Hippocampal formation (tissue), 2 donors: ENCODE measurements around the gene FADS3.
A peak's percentile ranks its signal among the peaks of the same experiment; 100 is the strongest.

Source experiments
- DNase-seq, 2 donors: peaks; one replicate each; lab custom pipeline; 2025; lab: John Stamatoyannopoulos, UW

The FADS3 gene

DNA sequence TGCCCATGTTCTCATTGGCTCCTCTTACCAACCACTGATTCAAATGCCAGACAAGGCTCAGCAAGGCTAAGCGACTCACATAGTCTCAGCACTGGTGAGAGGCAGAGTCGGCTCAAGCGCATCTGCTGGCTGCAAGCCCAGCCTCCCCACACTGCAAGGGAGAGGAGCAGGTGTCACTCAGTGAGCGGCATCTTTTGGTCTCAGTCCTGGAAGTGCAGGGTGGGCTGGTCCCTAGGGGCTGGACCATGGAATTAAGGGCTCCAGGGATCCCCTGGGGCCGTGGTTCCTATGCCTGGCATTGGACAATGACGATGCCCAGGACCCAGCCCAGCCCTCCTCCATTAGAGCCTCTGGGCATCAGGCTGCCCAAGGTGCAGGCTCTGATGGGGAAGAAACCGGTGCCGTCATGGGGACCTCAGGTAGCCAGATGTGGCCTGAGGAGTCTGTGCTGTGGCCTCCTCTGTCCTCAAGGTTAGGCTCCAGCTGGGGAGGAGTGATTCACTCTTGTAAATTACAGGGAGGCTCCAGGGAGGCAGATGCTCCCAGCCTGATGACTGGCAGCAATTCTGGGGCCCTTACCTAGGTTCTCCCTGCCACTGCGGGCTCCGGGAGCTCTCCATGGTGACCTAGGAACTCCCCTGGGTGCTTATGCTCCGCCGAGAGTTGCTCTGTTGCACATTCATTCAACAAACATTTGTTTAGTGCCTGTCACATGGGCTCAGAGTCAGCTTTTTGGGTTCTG is 35.2 kb downstream of the FADS3 start:
- no peak for DNase-seq

- no peak for DNase-seq
These were observed 36.2 kb downstream of the FADS3 start for GRCh38 chr11:61854966-61855714.

DNA sequence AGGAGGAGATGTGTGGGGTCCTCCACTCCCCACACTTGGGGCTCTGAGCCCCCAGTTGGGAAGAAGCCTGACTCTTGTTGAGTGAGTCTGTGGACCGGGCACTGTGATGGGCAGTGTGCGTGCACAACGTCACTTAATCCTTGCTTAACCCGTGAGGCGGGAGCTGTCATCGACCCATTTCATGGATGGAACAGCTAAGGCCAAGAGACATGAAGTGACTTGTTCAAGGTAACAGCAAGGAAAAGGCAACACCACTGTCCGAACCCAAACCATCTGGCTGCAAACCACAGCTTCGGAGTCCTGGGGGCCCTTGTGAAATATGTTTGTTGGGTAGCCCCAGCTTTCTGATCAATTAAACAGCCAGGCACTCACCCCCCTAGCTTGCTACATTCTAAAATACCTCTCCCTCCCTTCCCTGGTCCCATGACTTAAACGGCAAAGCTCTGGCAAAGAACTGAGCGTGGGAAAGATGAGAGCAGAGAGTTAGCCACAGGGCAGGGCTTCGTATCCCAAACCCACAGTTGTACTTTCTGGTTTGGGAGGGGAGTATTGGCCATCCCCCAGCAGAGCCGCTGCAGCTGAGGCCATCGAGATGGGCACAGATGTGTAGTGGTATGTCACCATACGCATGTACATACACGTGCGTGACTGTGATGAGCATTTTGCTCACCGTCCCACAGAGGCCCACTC is 37.0 kb downstream of the FADS3 start:
- DNase-seq, result no peak

DNA sequence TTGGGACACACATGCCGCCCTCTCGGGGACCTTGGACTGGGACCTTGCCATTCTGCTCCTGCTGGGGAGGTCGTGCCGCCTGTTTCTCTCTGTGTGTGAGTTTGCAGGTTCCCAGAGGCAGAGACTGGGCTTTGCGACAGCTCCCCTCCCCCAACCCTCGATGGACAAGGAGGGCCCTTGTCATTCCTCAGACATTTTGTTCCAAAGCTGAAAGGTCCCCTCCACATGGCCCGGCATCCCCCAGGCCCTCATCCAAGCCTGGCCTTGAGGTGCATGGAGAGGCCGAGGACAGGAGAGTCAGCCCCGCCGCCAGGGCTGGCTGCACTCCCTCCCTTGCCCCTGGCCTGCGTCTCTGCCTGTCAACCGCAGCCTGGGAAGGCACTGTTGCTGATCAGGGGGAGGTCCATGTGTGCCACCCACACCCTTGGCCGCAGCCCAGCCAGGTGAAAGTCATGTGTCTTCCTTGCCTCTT is 37.6 kb downstream of the FADS3 start:
- peak; percentile 49 to 54 for DNase-seq

- no peak for DNase-seq
These were observed 39.4 kb downstream of the FADS3 start for GRCh38 chr11:61851900-61852295.

DNA sequence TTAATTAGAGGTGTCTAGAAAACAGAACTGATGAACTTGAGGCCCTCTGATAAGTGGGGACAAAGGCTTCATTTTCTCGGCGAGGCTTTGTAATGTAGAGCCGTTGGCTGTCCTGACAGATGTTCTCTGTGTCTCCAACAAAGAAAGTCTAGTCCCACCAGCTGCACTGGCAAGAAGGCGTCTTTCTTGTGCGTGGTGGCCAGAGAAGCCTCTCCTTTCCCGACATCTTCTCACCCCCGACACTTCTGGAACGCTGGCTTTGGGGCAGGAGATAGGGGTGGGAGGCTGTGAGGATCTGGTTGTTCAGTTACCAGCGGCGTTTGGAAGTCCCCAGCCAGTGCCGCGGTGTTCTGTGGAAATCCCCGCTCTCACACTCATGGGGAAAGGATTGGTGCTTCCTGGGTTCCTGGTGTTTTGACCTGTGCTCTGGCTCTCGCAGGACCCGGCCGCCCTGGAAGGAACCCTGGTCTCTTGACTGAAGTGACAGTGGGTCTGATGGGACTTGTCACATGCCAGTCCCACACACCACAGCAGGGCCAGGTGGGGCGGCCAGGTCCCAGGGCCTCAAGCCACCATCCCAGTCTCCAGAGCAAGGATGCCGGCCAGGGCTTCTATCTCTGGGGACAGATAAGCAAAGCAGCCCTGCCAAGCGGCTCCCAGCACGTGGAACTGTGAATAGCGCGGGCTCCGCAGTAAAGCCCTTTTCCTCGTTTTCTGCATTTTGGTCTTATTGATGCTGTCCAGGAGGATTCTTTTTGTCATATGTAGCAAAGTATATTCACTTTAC is 40.0 kb downstream of the FADS3 start:
- peak; percentile 48 to 70 for DNase-seq

GRCh38 chr11:61850687-61851086 is 40.7 kb downstream of the FADS3 start:
- DNase-seq, result peak; percentile 48 to 70

- DNase-seq, result no peak
These were observed 42.7 kb downstream of the FADS3 start for GRCh38 chr11:61848631-61849030.

DNA sequence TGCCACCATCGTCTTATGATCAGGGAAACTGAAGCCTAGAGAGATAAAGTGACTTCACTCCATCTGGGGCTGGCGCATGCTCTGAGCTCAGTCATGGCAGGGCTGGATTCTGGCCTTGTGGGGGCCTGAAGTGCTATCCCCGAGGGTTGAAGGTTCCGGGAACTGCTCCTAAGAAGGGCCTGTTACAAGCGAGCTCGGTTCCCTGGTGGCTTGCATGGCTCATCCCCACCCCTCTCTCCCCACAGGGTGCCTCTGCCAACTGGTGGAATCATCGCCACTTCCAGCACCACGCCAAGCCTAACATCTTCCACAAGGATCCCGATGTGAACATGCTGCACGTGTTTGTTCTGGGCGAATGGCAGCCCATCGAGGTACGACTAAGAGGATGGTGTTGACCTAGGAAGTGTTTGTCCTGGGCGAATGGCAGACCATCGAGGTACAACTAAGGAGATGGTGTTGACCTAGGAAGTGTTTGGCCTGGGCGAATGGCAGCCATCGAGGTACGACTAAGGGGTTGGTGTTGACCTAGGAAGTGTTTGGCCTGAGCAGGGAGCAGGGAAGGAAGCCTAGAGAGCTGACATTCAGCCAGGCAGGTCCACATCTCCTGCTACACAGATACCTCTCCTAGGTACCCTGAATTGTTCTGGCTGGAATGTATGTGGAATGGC is 43.3 kb downstream of the FADS3 start:
- DNase-seq, result no peak

DNA sequence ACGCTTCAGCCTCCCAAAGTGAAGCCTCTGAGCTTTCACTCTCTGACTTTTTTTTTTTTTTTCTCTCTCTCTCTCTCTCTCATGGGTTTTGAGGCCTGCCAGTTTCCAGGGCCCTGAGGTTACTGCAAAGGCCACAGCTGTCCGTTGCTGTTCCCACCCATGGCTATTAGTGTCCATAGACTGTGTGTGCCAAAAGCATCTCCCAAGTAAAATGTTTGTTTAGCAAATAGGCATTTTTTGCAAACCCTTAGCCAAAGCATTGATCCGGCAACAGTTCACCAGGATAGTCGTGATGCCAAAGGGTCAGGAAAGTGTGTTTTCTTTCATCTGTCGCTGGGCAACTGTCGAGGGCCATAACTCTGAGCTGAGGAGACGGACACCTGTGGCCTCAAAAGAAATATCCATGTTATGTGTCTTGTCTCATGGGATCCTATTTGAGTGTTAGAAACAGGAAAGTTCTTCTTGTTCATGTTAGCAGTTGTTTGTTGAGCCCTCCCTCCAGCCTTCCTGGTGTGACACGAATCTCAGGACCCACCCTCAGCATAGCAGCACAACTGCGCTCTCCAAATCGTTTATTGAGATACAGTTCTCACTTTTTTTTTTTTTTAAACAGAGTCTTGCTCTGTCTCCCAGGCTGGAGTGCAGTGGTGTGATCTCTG is 44.9 kb downstream of the FADS3 start:
- DNase-seq, result no peak

- DNase-seq, result no peak
These were observed 46.3 kb downstream of the FADS3 start for GRCh38 chr11:61844909-61845565.

GRCh38 chr11:61842528-61842820 is 48.9 kb downstream of the FADS3 start:
- DNase-seq, result no peak

DNA sequence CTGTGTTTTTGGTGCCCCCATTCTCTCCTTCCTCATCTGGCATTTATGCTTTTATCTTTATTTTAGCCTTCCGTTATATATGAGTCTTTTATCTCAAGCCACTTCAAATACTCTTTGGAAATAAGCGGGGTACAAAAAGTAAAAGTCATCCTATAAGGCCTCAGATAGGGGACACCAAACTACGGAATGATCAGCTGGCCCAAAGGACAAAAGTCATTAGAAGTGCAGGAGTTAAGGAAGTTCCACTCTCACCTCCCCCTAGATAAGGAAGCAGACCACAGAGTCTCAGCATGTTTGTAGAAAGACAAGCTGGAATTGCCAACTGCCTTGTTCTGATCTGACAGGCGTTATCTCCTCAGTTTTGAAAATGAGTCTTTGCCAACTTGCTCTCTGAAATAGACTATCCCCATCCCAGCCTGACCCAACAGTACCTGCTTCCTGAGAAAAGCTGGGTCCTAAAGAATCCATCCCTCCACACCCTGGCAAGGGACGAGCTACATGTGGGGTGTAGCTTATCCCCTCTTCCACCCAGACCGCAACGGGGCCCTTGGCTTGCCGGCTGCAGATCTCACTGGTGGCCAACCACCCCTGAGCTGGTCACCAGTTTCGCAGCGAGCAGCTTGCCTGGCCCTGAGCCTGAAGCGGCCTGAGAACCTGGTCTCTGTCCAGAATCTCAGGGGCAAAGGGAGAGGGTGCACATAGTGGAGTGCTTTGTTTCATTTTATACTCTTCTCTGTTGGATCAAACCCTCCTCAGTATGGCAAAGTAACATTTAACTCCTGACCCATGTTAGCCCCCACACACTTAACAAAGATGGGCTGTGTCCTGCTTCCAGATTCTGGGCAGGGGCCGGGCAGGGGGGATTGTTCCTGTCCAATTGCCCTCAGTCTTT is 49.5 kb downstream of the FADS3 start:
- DNase-seq, result peak in 1 of 2 donors; percentile 29

GRCh38 chr11:61840371-61840770 is 51.0 kb downstream of the FADS3 start:
- DNase-seq, result no peak

- no peak for DNase-seq
These were observed 51.6 kb downstream of the FADS3 start for GRCh38 chr11:61839742-61840141.

DNA sequence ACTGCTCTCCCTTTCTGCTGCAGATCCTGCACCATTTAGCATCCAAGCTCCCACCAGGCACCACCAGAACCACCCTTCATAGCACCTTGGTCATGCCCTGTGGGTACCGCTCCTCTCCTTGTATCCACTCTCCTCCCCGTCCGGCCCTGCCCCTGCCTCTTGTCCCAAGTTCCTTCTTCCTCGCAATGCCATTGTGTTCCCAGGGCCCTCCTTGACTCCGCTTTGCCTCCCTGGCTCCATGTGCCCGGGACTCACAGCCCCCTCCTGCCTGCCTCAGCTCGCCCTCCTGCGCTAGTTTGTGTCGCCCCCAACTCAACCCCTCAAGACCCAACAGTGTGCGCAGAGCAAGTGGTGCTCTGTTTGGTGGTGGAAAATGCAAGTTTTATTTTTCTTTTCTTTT is 52.4 kb downstream of the FADS3 start:
- DNase-seq, result no peak

- DNase-seq, result no peak
These were observed 52.8 kb downstream of the FADS3 start for GRCh38 chr11:61838501-61838900.

DNA sequence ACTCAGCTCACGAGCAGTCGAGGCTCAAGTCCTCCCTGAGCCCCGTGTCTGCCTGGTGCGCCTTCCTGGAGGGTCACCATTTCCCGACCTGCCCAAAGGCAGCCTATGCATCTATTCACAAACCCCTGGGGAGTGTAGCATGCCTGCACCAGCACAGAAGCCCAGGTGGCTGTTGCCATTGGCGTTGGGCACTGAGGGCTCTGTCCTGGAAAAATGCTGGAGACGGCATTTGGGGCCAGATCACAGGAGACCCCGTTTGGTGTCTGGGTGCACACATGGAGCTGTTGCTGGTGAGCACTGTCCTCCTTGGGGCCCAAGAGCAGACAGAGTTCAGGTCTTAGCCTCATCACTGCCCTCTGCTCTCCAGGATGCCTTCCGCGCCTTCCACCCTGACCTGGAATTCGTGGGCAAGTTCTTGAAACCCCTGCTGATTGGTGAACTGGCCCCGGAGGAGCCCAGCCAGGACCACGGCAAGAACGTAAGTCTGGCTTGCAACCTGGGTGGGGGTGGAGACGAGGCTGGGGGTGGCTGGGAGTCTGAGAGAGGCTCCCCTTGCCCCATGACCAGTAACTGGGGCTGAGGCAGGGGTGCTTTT is 53.8 kb downstream of the FADS3 start:
- no peak for DNase-seq

GRCh38 chr11:61836193-61836592 is 55.2 kb downstream of the FADS3 start:
- no peak for DNase-seq
